KOPT-K1 (cell line): ENCODE measurements around the gene NEMP1.
A peak's percentile ranks its signal among the peaks of the same experiment; 100 is the strongest.

Source experiments
- H3K27ac ChIP-seq: fragments of 200-600 bp; sonication (generic); 2 replicates; pipeline ENCODE4 v1.5.1; 2016; ENCODE audit warnings: antibody characterized with exemption, mild to moderate bottlenecking, low read depth, low read length; ENCODE audit not compliant: poor library complexity, severe bottlenecking
- H3K36me3 ChIP-seq: fragments of 200-600 bp; sonication (generic); 2 replicates; pipeline ENCODE4 v1.5.1; 2017; ENCODE audit warnings: antibody characterized with exemption, mild to moderate bottlenecking, low read length, moderate library complexity; ENCODE audit not compliant: insufficient read depth
- H3K9me3 ChIP-seq: fragments of 200-600 bp; sonication (generic); 2 replicates; pipeline ENCODE4 v1.5.1; 2017; ENCODE audit warnings: antibody characterized with exemption, low read length, mild to moderate bottlenecking; ENCODE audit not compliant: insufficient read depth, poor library complexity, severe bottlenecking

NEMP1 gene

GRCh38 chr12:57012600-57013465, 65.8 kb downstream of the NEMP1 start:
- no peaks in the 10 kb centered on the region for H3K9me3 ChIP-seq
- no peaks in the 10 kb centered on the region for H3K36me3 ChIP-seq
- H3K27ac ChIP-seq, result no peak overlapping the region

GRCh38 chr12:57011438-57012424, 66.9 kb downstream of the NEMP1 start:
- Histone ChIP-seq H3K9me3 (no peaks in the 10 kb centered on the region), H3K27ac (peak overlapping the region; percentile 18), H3K36me3 (no peaks in the 10 kb centered on the region)

GRCh38 chr12:57010627-57011247, 67.9 kb downstream of the NEMP1 start:
- Histone ChIP-seq H3K9me3 (no peaks in the 10 kb centered on the region), H3K36me3 (no peaks in the 10 kb centered on the region), H3K27ac (peak overlapping the region; percentile 18)

GRCh38 chr12:57009949-57010626, 68.5 kb downstream of the NEMP1 start:
- Histone ChIP-seq H3K27ac (no peak overlapping the region), H3K9me3 (no peaks in the 10 kb centered on the region), H3K36me3 (no peaks in the 10 kb centered on the region)

- Histone ChIP-seq H3K27ac (no peak overlapping the region), H3K9me3 (no peaks in the 10 kb centered on the region), H3K36me3 (peaks cover 17% of the 10 kb centered on the region)
Measured at GRCh38 chr12:57008178-57008577, 70.4 kb downstream of the NEMP1 start.

- no peaks in the 10 kb centered on the region for H3K9me3 ChIP-seq
- H3K27ac ChIP-seq, result peak overlapping the region; percentile 20
- peaks cover 29% of the 10 kb centered on the region for H3K36me3 ChIP-seq
Measured at GRCh38 chr12:57006809-57007475, 71.6 kb downstream of the NEMP1 start.

GRCh38 chr12:57005980-57006808, 72.4 kb downstream of the NEMP1 start, which contains the start of gene ZBTB39:
Gene ZBTB39, minus strand, starts transcription at chr12:57006546. Its CDS starts 1,629 bp downstream, at chr12:57004917.
- Histone ChIP-seq H3K27ac (peak within 1 kb of the TSS; percentile 63), H3K36me3 (peaks cover 37% of the 10 kb centered on the region), H3K9me3 (no peaks in the 10 kb centered on the region)
